ENCODE data around the gene SORCS2.

Gene SORCS2

DNA sequence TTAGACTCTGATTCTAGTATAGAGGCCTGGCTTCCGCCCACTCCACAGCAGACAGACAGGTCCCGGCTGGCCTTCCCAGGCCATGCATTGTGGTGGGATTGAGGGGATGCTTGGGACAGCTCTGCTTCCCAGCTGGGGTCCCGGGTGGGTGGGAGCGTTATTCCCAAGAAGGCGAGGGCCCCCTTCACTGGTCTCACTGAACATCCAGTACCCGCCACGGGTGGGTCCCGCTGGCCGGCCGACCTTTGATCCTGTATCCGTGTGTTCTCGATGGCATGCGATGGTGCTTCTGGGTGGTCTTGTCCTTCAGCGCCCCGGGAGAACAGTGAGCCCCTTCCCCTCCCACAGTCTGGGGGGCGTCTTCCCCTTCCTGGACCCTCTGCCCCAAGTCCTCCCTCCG, 515.9 kb downstream of the SORCS2 start:
- no peak for TF ChIP-seq CTCF (IDR thresholded peaks at IDR 0.05; ENCODE audit: low read depth, low read length)
- no peak for DNase-seq (ENCODE audit: extremely low read depth, low read depth)

DNA sequence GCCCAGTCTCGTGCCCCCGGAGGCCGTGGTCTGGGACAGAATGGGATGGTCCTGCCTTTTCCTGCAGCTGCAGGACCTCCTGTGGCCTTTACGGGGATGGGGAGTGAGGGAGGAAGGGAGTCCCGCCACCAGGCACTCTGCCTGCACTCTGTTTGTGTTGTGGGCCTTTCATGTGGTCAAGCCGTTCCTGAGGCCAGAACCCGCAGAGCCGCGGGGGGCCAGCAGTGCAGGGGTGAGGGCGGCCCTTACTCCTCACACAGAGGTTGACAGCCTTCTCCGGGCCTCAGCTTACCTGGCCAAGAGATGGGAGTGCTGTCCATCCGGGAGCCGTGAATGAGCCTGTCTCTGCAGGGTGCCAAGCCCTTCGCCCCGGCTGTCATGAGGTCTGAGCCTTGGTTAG, 516.6 kb downstream of the SORCS2 start:
- DNase-seq (ENCODE audit: extremely low read depth, low read depth): no peak
- TF ChIP-seq CTCF (IDR thresholded peaks at IDR 0.05; ENCODE audit: low read depth, low read length): no peak

DNA sequence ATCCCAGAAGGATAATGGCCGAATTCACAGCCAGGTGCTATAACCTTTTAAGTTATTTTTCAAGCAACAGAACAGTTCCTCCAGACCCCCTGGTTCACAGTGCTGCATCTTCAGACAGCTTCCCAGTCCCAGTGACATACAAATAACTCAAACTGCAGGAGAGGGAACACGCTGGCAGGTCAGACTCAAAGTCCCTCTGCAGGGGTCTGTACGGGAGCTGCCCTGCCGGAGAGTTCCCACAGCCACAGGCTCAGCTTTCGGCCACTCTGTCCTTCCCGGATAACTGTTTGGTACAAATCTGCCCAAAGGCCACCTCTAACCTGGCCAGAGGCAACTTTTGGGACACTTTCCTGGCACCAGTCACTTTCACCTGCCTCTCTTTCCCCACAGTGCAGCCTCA, 517.1 kb downstream of the SORCS2 start:
- DNase-seq (ENCODE audit: extremely low read depth, low read depth): no peak
- TF ChIP-seq CTCF (IDR thresholded peaks at IDR 0.05; ENCODE audit: low read depth, low read length): no peak

- no peak for DNase-seq (ENCODE audit: extremely low read depth, low read depth)
- no peak for TF ChIP-seq CTCF (IDR thresholded peaks at IDR 0.05; ENCODE audit: low read depth, low read length)
Measured at GRCh38 chr4:7710126-7710525, 517.8 kb downstream of the SORCS2 start.

DNA sequence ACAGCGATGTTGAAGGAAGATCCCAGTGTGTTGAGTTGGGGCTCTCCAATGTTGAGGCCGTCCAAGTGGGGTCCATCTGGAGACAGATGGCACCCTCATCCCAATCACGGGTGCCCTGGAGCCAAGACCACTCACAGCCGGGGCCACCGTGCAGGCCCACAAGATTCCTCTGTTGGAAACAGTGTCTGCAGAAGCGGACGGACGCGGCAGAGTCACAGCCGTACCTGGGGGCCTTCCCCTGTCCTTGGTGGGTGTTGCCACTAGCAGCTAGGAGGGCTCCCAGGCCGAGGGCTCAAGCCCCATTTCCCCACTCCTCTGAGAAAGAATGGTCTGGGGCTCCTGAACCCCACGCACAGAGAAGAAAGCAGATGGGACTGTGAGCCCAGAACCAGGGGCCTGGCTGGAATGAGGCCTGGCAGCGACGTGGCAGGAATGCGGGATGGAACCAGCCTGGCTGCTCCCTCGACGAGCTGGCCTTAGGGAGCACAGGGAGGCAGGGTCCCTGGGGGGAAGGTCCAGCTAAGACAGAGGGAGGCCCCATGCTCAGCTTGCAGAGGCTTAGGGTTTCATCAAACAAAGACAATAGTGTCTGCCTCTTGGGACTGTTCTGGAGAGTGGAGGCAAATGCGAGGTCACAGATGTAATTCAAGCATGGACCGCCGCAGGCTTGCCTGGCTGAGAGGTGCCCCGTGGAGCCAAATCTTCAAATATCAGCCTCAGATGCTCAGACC, 518.4 kb downstream of the SORCS2 start:
- no peak for DNase-seq (ENCODE audit: extremely low read depth, low read depth)
- no peak for TF ChIP-seq CTCF (IDR thresholded peaks at IDR 0.05; ENCODE audit: low read depth, low read length)

DNA sequence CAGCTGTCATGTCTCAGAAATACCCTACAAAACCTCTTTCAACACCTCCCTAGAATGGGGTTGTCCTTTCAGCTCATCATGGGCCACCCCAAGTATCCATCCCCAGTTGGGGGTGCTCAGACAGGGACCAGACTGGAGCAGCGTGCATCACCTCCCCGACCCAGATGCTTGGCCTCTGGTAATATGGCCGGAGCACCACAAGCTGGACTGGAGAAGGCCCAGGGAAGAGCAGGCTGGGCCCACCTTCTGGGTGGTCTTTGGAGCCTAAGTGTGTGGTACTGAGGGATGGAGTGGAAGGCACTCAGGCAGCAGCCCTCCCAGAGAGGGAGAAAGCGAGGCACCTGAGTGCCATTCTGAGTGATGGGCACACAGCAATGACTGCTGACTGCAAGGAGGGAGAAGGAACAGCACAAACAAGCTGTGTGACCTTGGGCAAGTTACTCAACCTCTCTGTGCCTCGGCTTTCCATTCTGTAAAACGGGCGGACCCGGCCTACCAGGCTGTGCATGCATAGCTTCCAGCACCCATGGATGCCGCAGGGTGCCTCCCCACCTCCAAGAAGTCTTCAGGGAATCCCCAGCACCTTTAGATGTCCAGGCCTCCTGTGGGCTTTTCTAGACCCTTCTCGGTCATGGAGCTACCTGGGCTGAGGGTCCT, 519.1 kb downstream of the SORCS2 start:
- TF ChIP-seq CTCF (IDR thresholded peaks at IDR 0.05; ENCODE audit: low read depth, low read length): no peak
- no peak for DNase-seq (ENCODE audit: extremely low read depth, low read depth)

- TF ChIP-seq CTCF (IDR thresholded peaks at IDR 0.05; ENCODE audit: low read depth, low read length): no peak
- no peak for DNase-seq (ENCODE audit: extremely low read depth, low read depth)
Measured at GRCh38 chr4:7712021-7712671, 519.8 kb downstream of the SORCS2 start.

Data from AG09319 (cell line).